Measurements from ENCODE around the gene BPIFB2.
"Not testable (repeated sequence)": the region's sequence is repeated elsewhere in the genome, so short reads cannot be mapped to it uniquely, and the experiment has no call there.

Gene BPIFB2

DNA sequence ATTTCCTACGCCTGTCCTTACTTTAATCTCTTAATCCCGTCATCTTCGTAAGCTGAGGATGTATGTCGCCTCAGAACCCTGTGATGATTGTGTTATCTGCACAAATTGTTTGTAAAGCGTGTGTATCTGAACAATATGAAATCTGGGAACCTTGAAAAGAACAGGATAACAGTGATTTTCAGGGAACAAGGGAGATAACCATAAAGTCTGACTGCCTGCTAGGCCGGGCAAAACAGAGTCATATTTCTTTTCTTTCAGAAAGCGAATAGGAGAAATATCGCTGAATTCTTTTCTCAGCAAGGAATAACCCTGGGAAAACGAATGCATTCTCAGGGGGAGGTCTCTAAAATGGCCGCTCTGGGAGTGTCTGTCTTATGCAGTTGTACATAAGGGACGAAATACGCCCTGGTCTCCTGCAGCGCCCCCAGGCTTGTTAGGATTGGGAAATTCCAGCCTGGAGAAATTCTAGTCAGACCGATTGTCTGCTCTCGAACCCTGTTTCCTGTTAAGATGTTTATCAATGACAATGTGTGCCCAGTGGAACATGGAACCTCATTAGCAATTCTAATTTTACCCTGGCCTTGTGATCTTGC is 37.7 kb downstream of the BPIFB2 start:
- not testable (repeated sequence) for DNase-seq

DNA sequence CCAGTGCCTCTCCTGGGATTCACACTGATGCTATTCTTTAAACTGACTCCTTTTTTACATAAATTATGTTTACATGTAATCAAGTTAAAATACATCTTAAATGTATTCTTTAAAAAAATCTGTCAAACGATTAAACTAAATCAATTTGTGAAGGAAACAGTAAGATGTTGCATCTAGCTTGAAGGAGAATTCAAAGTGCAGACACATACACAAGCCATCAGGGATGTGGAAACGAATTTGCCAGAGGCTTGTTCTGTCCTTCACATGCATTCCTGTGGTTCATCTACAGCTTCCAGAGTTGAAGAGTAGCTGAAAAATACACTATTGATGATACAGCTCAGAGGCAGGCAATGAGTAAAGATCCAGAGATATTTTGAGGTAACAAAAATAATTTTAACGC is 38.9 kb downstream of the BPIFB2 start:
- no peak for DNase-seq

DNA sequence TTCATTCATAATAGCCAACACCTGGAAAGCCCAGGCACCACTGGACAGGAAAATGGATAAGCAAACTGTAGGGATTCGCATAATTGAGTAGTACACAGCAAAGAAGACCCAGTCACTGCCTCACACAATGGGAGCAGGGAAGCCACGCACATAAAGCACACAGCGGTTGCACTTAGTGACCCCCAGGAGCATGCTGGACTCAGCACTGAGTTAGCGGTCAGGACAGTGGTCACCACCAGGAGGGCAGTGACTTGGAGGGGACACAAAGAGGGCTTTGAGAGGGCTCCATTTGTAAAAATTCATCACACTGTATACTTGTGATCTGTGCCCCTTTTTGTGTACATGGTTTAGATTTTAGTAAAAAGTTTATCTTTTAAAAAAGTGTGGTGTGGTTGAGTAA is 43.8 kb downstream of the BPIFB2 start:
- DNase-seq = no peak

DNA sequence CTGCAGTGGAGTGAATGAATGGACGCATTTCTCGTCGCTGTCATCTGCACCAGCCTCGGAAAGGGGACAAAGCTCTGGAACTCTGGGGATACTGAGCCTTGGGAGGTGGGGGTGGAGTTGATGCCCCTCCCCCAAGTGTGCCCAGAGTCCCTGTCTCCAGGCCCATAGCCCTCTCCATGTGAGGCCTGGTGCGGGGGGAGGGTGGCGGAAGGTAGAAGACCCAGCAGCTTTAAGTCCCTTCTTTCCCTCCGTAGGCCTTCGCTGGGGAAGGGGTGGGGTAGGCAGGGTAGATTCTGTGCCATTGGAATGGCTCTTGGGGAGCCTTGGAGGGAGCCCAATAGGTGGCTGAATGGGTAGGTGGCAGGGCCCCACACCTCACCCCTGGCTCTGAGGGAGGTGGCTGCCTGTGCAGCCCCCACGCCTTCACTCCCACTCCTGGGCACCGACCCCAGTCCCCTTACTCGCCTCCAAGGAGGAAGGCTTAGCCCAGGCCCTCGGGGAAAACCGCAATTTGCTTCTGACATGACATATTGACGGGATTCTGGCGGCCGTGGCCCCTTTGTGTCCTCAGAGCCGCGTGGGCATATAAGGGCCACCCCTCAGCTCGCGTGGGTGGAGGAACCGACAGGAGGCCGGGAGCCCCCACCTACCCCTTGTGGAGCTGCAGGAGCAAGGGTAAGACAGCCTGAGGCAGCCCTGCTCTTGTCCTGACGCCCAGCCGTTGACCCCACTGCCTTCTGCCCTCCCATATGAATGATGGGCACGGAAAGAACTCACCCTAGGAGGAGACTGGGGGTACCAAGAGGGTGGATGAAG is 46.0 kb downstream of the BPIFB2 start, which contains the start of gene BPIFB3:
TSS of gene BPIFB3 (plus strand) at position 613 of the 816 bp plus-strand sequence. CDS start 1,533 bp downstream, outside the sequence.
- DNase-seq = no peak

DNA sequence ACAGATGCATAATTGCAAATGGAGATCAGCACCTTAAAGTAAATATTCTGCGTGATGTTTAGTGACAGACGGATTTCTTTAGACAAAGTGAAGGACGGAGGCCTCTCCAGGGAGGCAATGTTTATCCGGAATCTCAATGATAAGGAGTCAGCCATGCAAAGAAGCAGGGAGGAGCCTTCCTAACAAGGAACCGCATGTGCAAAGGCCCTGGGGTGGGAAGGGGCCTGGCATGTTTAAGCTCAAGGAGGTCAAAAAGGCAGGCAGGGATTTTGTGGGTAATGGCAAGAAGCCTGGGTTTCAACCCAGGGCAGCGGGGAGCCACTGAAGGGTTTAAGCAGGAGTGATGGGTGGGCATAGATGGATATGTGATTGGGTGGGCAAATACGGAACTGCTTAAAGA is 46.9 kb downstream of the BPIFB2 start:
- no peak for DNase-seq

DNA sequence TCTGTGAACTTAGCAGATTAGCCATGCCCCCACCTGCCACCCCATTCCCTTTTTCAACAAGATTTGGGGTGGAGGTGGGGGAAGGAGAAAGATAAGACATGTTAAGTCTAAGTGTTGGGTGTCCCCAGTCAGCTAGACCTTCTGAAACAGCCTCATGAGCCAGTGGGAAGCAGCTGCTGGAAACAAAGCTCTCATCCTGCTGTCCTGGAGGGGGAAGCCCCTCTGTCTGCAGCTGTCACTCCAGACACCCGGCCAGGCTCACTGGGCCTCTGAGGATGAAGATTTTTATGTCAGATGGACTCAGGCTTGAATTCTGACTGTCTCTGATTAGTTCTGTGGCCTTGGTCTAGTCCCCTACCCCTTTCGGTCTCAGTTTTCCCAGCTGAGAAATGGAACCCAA is 47.3 kb downstream of the BPIFB2 start:
- DNase-seq = no peak

DNA sequence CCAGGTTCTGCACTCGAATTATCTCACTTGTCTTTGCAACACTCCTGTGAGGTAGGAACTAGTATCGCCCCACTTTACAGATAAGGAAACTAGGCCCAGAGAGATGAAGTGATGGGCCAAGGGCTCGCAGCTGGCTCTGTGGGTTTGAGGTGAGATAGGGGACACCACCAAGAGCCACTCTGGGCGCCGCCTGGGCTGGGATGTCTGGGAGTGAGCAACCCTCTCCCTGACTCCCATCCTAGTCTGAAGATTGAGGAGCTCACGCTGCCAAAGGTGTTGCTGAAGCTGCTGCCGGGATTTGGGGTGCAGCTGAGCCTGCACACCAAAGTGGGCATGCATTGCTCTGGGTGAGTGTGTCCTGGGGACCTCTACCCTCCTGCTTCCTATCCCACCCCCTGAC is 51.6 kb downstream of the BPIFB2 start:
- DNase-seq = no peak

DNA sequence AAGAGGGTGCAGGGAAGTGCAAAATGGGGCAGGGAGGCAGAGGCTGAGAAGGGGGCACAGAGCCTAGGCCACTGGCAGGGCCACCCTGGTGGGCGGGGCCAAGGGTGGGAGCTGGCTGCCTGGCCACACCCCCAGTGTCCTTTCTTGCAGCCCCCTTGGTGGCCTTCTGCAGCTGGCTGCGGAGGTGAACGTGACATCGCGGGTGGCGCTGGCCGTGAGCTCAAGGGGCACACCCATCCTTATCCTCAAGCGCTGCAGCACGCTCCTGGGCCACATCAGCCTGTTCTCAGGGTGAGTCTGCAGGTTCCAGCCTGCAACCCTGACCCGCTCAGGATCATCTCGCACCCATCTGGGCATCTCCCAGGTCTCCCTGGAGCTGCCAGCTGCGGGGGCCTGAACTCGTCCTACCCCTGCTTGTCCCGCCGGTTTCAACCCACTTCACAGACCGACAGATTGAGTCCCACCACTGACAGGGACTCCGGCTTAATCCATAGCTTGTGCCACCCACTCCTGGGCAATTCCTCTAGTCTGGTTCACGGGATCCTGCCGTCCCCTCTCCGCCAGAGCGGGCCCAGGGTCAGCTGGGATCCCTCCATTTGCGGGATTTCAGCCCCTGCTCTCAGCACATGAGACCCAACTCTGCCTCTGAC is 52.4 kb downstream of the BPIFB2 start:
- DNase-seq = no peak

DNA sequence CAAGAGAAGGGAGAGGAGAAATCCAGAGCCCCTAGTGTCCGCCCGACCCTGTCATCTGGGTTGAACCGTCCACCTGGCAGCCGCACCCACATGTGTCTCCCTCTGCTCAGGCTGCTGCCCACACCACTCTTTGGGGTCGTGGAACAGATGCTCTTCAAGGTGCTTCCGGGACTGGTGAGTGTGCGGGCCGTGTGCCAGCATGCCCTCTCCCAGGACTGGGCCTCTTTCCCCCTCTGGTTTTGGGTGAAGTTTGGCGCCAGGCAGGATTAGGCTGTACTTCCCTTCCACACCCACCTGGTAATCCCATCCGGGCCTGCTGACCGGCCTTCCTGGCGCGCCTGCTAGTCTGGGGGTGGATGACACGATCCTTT is 54.1 kb downstream of the BPIFB2 start:
- DNase-seq = no peak

DNA sequence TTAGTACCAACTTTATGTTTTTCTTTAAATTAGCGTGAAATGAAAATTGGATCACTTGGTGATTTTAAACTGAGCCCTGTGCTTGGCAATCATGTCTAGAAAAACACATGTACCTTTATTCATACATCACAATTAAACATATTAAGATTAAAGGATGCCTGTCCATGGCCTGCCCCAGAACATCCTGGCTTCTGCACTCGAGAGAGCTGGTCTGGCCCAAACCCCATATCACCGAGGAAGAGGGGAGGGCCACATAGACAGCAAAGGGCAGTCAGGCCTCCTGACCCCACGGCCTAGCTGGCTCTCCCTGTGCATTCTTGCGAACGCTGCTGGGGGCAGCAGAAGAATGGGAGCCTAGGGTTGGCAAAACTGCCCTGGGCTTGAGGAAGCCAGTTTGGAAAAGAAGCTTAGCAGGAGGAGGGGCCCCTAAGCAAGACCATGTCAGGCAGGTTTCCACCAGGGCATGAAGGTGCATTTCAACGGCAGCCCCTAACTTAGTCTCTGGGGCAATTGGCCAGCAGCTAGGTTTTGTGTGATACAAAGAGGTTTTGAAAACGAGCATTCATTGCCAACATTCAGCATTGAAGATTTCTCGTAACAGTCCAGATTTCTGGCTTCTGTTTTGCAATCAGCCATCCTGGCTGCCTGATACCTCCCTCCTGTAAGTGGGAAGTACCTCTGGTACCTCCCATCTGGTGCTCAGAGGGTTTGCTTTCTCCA is 54.8 kb downstream of the BPIFB2 start:
- DNase-seq = no peak

DNA sequence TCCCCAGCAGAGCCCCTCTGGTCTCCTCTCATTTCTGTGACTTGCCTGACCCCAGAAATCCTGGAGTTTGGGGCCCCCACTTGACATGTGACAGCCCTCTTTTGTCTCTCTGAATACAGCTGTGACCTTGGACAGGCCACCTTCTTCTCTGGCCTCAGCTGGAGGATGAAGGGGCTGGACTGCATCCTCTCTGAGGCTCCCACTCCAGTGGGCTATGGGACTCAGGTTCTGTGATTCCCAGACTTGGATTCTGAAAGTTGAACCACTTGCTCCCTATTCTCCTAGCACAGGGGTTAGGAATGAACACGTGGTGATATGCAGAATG is 55.3 kb downstream of the BPIFB2 start:
- no peak for DNase-seq

DNA sequence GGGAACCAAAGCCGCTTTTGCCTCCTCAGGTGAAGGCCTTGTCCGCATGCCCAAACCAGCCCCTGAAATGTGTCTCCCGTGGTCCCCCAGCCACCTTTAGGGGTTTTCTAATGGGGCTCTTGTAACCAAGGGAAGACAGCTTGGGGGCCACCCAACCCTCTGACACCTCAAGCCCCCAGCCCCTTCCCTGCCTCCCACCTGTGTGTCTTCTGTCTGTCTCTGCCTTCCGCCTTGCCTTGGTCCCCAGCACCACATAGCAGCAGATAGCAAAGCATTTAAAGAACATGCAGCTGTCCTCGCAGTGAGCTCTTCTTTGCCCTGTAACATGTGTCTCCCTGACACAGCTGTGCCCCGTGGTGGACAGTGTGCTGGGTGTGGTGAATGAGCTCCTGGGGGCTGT is 55.8 kb downstream of the BPIFB2 start:
- no peak for DNase-seq

DNA sequence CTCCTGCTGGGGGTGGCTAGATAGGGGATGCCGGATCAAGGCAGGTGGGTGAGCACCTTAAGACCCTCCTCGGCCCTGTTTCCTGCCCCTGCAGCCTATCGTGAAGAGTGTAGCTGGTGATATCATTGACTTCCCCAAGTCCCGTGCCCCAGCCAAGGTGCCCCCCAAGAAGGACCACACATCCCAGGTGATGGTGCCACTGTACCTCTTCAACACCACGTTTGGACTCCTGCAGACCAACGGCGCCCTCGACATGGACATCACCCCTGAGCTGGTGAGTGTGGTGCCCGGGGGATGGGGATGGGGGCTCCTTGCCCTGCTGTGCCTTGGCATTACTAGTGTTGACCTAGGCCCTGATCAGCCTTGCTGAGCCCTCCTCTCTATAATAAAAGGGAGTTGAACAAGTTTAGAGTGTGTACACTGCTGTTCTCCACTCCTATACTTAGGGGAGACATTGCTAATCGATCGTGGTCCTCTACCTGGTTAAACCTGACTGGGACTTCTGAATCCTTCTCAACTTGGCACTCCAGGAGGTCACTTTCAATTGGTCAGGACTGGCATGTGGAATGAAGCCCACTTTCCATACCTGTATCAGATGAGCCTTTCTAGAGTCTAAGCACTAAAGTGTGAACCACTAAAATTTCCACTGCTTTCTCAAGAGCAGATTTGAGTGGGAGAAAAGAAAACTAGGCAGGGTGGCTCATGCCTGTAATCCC is 57.2 kb downstream of the BPIFB2 start:
- no peak for DNase-seq

DNA sequence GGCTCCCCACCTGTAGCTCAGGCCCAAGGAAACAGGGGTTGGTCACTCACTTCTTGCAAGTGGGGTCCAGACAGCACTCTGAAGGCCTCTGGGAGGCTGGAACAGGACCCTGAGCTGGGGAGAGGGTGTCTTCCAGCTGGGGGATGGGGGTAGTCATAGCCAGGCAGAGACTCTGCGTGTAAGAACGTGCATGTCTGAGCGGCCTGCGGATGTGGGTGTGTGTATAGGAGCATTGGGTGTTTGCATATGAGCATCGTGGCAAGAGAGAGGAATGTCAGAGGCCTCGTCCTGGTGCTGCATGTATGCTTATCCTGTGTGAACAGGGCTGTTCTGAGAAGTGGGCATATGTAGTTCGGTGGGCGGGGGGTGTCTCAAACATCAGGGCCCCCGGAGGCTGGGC is 58.3 kb downstream of the BPIFB2 start:
- DNase-seq = no peak

DNA sequence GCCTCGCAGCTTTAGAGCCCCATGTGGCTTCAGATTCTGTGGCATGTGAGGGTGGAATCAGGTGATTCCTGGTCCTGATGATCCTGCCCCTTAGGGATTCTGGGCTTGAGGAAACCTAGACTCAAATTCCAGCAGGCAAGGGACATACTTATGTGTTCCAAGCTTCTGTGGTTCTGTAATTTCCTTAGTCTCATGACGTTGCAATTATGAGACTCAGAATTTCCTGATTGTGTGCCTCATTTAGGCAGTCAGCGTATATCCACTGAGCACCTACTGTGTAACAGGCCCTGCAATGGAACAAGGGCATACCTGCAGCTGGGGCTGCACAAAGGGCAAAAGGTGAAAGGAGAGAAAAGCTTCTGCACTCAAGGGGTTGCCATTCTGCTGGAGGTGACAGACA is 60.3 kb downstream of the BPIFB2 start:
- DNase-seq = no peak

DNA sequence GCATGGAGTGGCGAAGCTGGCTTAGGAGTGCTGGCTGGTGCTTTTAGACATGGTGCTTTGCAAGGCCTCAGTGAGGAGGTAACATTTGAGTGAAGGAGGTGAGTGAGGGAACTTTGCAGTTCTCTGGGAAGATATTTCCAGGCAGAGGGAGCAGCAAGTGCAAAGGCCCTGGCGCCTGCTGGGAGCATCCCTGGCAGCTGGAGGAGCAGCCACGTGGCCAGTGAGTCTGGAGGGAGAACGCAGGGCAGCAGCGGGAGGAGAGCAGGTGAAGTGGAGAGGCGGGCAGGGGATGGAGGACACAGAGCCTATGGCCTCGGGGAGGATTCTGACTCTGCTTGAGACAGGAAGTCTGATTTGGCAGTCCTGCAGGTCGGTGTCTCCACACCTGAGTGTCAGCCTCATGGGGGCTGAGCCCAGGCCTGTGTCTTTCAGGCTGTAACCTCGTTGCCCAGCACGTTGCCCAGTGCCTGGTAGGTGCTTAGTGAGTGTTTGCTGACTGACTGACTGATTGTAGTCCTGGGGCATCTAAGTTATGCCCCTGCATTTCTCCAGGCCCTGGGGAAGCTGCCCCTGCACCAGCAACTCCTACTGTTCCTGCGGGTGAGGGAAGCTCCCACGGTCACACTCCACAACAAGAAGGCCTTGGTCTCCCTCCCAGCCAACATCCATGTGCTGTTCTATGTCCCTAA is 60.9 kb downstream of the BPIFB2 start:
- DNase-seq = no peak

DNA sequence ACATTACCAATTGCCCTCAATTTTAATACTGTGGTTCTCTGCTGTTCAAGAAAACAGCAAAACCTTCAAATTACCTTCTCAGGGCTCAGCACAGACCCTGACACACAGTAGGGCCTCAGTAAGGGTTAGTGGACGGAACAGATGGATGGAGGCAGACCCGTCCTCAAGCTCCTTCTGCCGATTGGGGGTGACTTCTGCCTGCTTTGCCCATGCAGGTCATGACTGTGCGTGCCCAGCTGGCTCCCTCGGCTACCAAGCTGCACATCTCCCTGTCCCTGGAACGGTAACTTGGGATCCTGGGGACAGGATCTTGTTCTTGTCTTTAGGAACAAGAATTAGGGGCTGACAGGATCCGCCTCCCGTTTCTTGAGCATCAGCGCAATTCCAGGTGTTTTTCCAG is 62.2 kb downstream of the BPIFB2 start:
- no peak for DNase-seq

DNA sequence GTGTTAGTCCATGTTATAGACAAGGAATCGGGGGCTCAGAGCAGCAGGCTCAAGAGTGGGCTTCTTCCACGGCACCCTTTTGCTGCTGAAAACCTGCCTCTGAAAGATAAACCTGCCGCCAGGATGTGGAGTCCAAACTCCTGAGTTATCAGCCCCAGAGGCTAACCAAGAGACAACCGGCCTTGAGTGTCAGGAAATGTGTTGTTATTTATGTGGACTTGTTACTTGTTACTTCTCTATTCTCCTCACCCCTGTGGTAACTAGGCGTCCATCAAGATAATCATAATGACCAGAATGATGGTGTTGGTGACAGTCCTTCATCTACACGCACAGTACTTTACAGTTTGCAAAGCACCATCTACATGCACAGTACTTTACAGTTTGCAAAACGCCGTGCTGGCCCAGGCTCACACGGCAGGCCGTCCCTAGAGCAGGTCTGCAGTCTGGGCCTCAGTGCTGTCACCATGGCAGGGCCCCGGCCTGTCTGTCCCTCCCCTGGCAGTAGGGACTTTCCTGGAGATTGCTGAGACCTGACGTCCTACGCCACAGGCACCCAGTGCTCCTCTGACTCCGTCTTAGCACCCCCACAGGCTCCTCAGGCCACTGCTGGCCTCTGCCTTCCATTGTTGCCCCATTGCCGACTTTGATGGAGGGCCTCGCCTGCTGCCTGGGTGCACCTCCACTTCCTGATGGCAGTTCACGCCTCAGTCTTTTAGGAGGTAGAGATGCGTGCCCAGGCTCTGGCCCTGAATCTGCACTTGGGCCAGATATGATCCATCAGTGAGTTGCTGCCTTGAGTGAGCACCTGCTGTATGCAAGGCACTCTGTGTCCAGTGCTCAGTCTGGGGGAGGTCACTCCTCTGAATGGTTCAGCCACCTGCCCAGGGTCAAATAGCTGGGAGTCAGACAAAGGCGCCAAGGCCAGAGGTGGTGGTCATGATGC is 62.9 kb downstream of the BPIFB2 start:
- no peak for DNase-seq

DNA sequence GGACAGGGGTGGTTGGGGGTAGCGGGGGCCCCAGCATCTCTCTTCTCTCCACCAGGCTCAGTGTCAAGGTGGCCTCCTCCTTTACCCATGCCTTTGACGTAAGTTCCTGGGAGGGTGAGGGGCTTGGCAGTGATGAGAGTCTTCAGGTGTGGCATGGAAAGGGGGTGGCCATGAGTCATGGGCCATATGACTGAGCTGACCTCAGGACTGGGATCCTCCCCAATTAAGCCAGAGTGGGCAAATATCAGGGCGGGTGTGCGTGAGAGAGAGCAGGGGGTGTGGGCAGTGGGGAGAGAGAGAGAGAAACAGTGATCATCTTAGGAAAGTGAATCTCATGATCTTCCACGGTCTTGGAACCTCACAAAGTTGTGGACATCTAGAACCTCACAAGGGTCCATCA is 63.7 kb downstream of the BPIFB2 start:
- DNase-seq = no peak

DNA sequence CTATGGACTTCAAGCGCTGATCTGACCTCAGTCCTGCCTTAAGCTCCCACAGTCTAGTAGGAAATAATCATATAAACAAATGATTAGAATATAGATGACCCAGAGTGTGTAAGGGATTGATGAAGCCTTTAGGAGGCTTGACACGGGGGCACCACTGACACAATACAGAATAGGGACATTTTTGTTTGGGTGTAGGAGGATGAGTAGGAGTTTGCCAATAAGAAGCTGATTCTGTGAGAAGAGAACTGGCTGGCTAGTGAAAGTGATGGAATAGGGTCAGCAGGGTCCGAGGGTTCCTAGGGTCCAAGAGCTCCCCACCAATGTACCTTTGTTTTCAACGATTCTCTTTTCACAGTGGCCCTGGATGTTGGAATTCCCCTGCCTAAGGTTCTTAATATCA is 64.9 kb downstream of the BPIFB2 start:
- DNase-seq = no peak

DNA sequence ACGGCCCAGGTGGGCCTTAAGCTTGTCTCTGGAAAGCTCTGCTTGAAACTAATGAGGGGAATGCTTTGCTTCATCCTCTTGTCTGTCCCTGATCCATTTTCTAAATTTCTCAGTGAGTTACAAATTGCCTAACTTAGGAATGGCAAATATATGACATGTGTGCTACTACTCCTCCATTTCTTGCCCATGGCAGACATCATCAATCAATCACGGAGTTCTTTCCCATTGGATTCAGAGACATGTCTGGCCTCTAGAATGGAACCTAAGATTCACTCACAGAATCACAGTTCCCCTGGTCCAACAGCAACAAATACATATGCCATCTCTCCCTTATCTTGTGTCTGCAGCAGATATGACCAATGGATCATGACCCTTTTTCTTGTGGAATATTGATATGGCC is 65.3 kb downstream of the BPIFB2 start:
- no peak for DNase-seq
